SHP77 treated with DMSO at 0.1 percent for 48 hours (cell line): Measurements from ENCODE around the gene ZNF608.

ENCODE experiments used
- DNase-seq: peaks from one replicate; lab custom pipeline; 2025; lab: John Stamatoyannopoulos, UW

ZNF608 gene

GRCh38 chr5:124719113-124719967 lies 27.1 kb downstream of the ZNF608 start:
- no peak for DNase-seq

GRCh38 chr5:124718380-124718789 lies 28.1 kb downstream of the ZNF608 start:
- DNase-seq: no peak

GRCh38 chr5:124716169-124716568 lies 30.3 kb downstream of the ZNF608 start:
- no peak for DNase-seq

- DNase-seq: no peak
These were observed 31.5 kb downstream of the ZNF608 start for GRCh38 chr5:124714910-124715309.

- no peak for DNase-seq
These were observed 32.8 kb downstream of the ZNF608 start for GRCh38 chr5:124713595-124713994.

GRCh38 chr5:124712731-124713305 lies 33.6 kb downstream of the ZNF608 start:
- no peak for DNase-seq

- no peak for DNase-seq
These were observed 38.4 kb downstream of the ZNF608 start for GRCh38 chr5:124708086-124708485.

- DNase-seq: no peak
These were observed 38.9 kb downstream of the ZNF608 start for GRCh38 chr5:124707520-124707919.

GRCh38 chr5:124706729-124707361 lies 39.6 kb downstream of the ZNF608 start:
- peak; percentile 86 for DNase-seq

- DNase-seq: no peak
These were observed 40.4 kb downstream of the ZNF608 start for GRCh38 chr5:124706051-124706450.

- no peak for DNase-seq
These were observed 40.9 kb downstream of the ZNF608 start for GRCh38 chr5:124705577-124705976.

GRCh38 chr5:124704594-124705284 lies 41.7 kb downstream of the ZNF608 start:
- DNase-seq: peak; percentile 24

- no peak for DNase-seq
These were observed 42.4 kb downstream of the ZNF608 start for GRCh38 chr5:124703995-124704394.

- DNase-seq: no peak
These were observed 43.9 kb downstream of the ZNF608 start for GRCh38 chr5:124702525-124702924.

- DNase-seq: no peak
These were observed 44.5 kb downstream of the ZNF608 start for GRCh38 chr5:124701873-124702425.

GRCh38 chr5:124701016-124701415 lies 45.4 kb downstream of the ZNF608 start:
- DNase-seq: no peak

GRCh38 chr5:124700333-124700732 lies 46.1 kb downstream of the ZNF608 start:
- no peak for DNase-seq

GRCh38 chr5:124698770-124699169 lies 47.7 kb downstream of the ZNF608 start:
- no peak for DNase-seq

GRCh38 chr5:124697933-124698591 lies 48.4 kb downstream of the ZNF608 start:
- no peak for DNase-seq

GRCh38 chr5:124697501-124697900 lies 48.9 kb downstream of the ZNF608 start:
- DNase-seq: no peak

GRCh38 chr5:124696898-124697297 lies 49.5 kb downstream of the ZNF608 start:
- DNase-seq: no peak
